Measurements from ENCODE around the gene AGK.

- TF ChIP-seq POLR2AphosphoS5 (IDR thresholded peaks at IDR 0.05; ENCODE audit: low read depth, low read length) (no peak), TAF1 (IDR thresholded peaks at IDR 0.05; ENCODE audit: low read depth, low read length) (no peak), POLR2A (IDR thresholded peaks at IDR 0.05; ENCODE audit: low read depth, low read length) (no peak)
These were observed 134.2 kb downstream of the AGK start for GRCh38 chr7:141685285-141686023.

All from GM12891 (cell line).